Ectodermal cell (in vitro differentiated cells): ENCODE measurements around the gene HLA-A.

Experiments
- H3K27ac ChIP-seq: 2 replicates; pipeline ENCODE4 v1.7.0; 2013; ENCODE audit warnings: mild to moderate bottlenecking, low read depth, low read length; ENCODE audit not compliant: insufficient read depth, poor library complexity, severe bottlenecking
- H3K27me3 ChIP-seq: 2 replicates; pipeline ENCODE4 v1.7.0; 2013; ENCODE audit warnings: mild to moderate bottlenecking, low read length; ENCODE audit not compliant: insufficient read depth, control insufficient read depth, poor library complexity, severe bottlenecking
- H3K36me3 ChIP-seq: one replicate; pipeline ENCODE4 v1.7.0; 2013; ENCODE audit warnings: low read length; ENCODE audit not compliant: control insufficient read depth, insufficient read depth
- H3K4me1 ChIP-seq: one replicate; pipeline ENCODE4 v1.7.0; 2013; ENCODE audit warnings: low read length; ENCODE audit not compliant: control insufficient read depth, insufficient read depth
- H3K4me3 ChIP-seq: 2 replicates; pipeline ENCODE4 v1.7.0; 2013; ENCODE audit warnings: low read depth, low read length, control low read depth; ENCODE audit not compliant: insufficient read depth
- H3K9me3 ChIP-seq: 2 replicates; pipeline ENCODE4 v1.7.0; 2013; ENCODE audit warnings: mild to moderate bottlenecking, low read length, moderate library complexity; ENCODE audit not compliant: control insufficient read depth
- WGBS, 2 experiments: methylation state at CpG; one replicate each; pipeline ENCODE4 v1.1.7; 2013; ENCODE audit warnings: missing lambda C conversion rate in 2 of 2; 5-methylcytosine and 5-hydroxymethylcytosine counted together

The HLA-A gene

GRCh38 chr6:29946223-29947076 is 4.1 kb downstream of the HLA-A start:
- Histone ChIP-seq H3K4me3 (no peak overlapping the region), H3K4me1 (no peaks in the 10 kb centered on the region)
- WGBS, 2 experiments = 54 to 56% methylated on average over 6 of the region's 6 CpGs

GRCh38 chr6:29947077-29947980 is 5.0 kb downstream of the HLA-A start:
- Histone ChIP-seq H3K36me3 (no peaks in the 10 kb centered on the region), H3K27me3 (no peaks in the 10 kb centered on the region), H3K4me1 (no peaks in the 10 kb centered on the region), H3K9me3 (no peaks in the 10 kb centered on the region), H3K27ac (no peak overlapping the region), H3K4me3 (no peak overlapping the region)
- WGBS, 2 experiments = 64 to 65% methylated on average over 3 of the region's 3 CpGs

More at GRCh38 chr6:29946223-29947076, 4.1 kb downstream of the HLA-A start:
- Histone ChIP-seq H3K27ac (no peak overlapping the region), H3K9me3 (no peaks in the 10 kb centered on the region), H3K27me3 (peaks cover 3% of the 10 kb centered on the region), H3K36me3 (no peaks in the 10 kb centered on the region)

GRCh38 chr6:29948277-29948676 is 5.9 kb downstream of the HLA-A start:
- 53 to 59% methylated on average over 2 of the region's 2 CpGs for WGBS, 2 experiments
- Histone ChIP-seq H3K27ac (no peak overlapping the region), H3K4me3 (no peak overlapping the region), H3K4me1 (no peaks in the 10 kb centered on the region), H3K9me3 (no peaks in the 10 kb centered on the region), H3K36me3 (no peaks in the 10 kb centered on the region), H3K27me3 (no peaks in the 10 kb centered on the region)

- no peak overlapping the region for H3K4me3 ChIP-seq
These were observed 7.6 kb downstream of the HLA-A start for GRCh38 chr6:29949934-29950333.

GRCh38 chr6:29951882-29952281 is 9.6 kb downstream of the HLA-A start:
- no peaks in the 10 kb centered on the region for H3K4me1 ChIP-seq
- H3K9me3 ChIP-seq = no peaks in the 10 kb centered on the region
- H3K36me3 ChIP-seq = no peaks in the 10 kb centered on the region
- H3K27ac ChIP-seq = no peak overlapping the region
- no peak overlapping the region for H3K4me3 ChIP-seq
- WGBS, 2 experiments = 100% methylated on average over 1 of the region's 3 CpGs; no CpG with 5 or more reads in 1 of the 2 experiments
- no peaks in the 10 kb centered on the region for H3K27me3 ChIP-seq

More at GRCh38 chr6:29949934-29950333, 7.6 kb downstream of the HLA-A start:
- H3K27ac ChIP-seq = no peak overlapping the region
- no peaks in the 10 kb centered on the region for H3K27me3 ChIP-seq
- H3K9me3 ChIP-seq = no peaks in the 10 kb centered on the region
- no peaks in the 10 kb centered on the region for H3K4me1 ChIP-seq
- no peaks in the 10 kb centered on the region for H3K36me3 ChIP-seq
- 69 to 72% methylated on average over 6 of the region's 7 CpGs for WGBS, 2 experiments

- Histone ChIP-seq H3K4me3 (no peak overlapping the region), H3K27ac (no peak overlapping the region), H3K27me3 (no peaks in the 10 kb centered on the region), H3K9me3 (no peaks in the 10 kb centered on the region), H3K4me1 (no peaks in the 10 kb centered on the region), H3K36me3 (no peaks in the 10 kb centered on the region)
- 63% methylated on average over 3 of the region's 3 CpGs for WGBS, 2 experiments
These were observed 10.7 kb downstream of the HLA-A start for GRCh38 chr6:29953001-29953441.

- Histone ChIP-seq H3K4me1 (no peaks in the 10 kb centered on the region), H3K27me3 (no peaks in the 10 kb centered on the region), H3K36me3 (no peaks in the 10 kb centered on the region), H3K9me3 (no peaks in the 10 kb centered on the region), H3K27ac (no peak overlapping the region), H3K4me3 (no peak overlapping the region)
- 29 to 34% methylated on average over 2 of the region's 2 CpGs for WGBS, 2 experiments
These were observed 11.4 kb downstream of the HLA-A start for GRCh38 chr6:29953686-29954085.

- no peak overlapping the region for H3K27ac ChIP-seq
- H3K4me3 ChIP-seq = no peak overlapping the region
- H3K9me3 ChIP-seq = no peaks in the 10 kb centered on the region
- WGBS, 2 experiments = 0% methylated on average over 1 of the region's 1 CpG
- H3K4me1 ChIP-seq = no peaks in the 10 kb centered on the region
- H3K27me3 ChIP-seq = no peaks in the 10 kb centered on the region
- H3K36me3 ChIP-seq = no peaks in the 10 kb centered on the region
These were observed 11.9 kb downstream of the HLA-A start for GRCh38 chr6:29954272-29954671.

- H3K36me3 ChIP-seq = no peaks in the 10 kb centered on the region
- no peak overlapping the region for H3K4me3 ChIP-seq
- H3K27ac ChIP-seq = no peak overlapping the region
- no peaks in the 10 kb centered on the region for H3K9me3 ChIP-seq
- 73 to 78% methylated on average over 4 to 8 of the region's 9 CpGs for WGBS, 2 experiments
- H3K4me1 ChIP-seq = no peaks in the 10 kb centered on the region
- no peaks in the 10 kb centered on the region for H3K27me3 ChIP-seq
These were observed 13.5 kb downstream of the HLA-A start for GRCh38 chr6:29955783-29956182.

- H3K4me1 ChIP-seq = no peaks in the 10 kb centered on the region
- 88 to 89% methylated on average over 21 of the region's 21 CpGs for WGBS, 2 experiments
These were observed 14.2 kb downstream of the HLA-A start for GRCh38 chr6:29956518-29956917.

More at GRCh38 chr6:29956518-29956917, 14.2 kb downstream of the HLA-A start:
- no peaks in the 10 kb centered on the region for H3K27me3 ChIP-seq
- no peaks in the 10 kb centered on the region for H3K36me3 ChIP-seq
- H3K9me3 ChIP-seq = no peaks in the 10 kb centered on the region
- H3K27ac ChIP-seq = no peak overlapping the region
- no peak overlapping the region for H3K4me3 ChIP-seq
